NCI-H1417 (cell line): ENCODE results near the gene NR4A2.

Experiments used
- DNase-seq, 3 experiments: peaks; one replicate each; lab custom pipeline; 2025; lab: John Stamatoyannopoulos, UW

Gene NR4A2

GRCh38 chr2:156340377-156340776 is 7.9 kb upstream of the NR4A2 start:
- DNase-seq: no peak

- no peak for DNase-seq
These were observed 7.3 kb upstream of the NR4A2 start for GRCh38 chr2:156339865-156340264.

GRCh38 chr2:156339110-156339847 is 6.8 kb upstream of the NR4A2 start:
- peak in 1 of 3 experiments; percentile 30 for DNase-seq

GRCh38 chr2:156338578-156338977 is 6.1 kb upstream of the NR4A2 start:
- DNase-seq: no peak

GRCh38 chr2:156334496-156335478 is 2.3 kb upstream of the NR4A2 start:
- peak; percentile 36 to 53 (median 50) for DNase-seq

- peak; percentile 22 to 53 (median 36) for DNase-seq
These were observed 1.5 kb upstream of the NR4A2 start for GRCh38 chr2:156333951-156334495.

GRCh38 chr2:156333274-156333950 is 891 bp upstream of the NR4A2 start:
- peak; percentile 9 to 37 (median 25) for DNase-seq

GRCh38 chr2:156332284-156332533 is 312 bp downstream of the NR4A2 start:
- DNase-seq: peak in 1 of 3 experiments; percentile 52

GRCh38 chr2:156331572-156332283 is 793 bp downstream of the NR4A2 start:
- DNase-seq: peak; percentile 25 to 57 (median 44)

- no peak for DNase-seq
These were observed 2.4 kb downstream of the NR4A2 start for GRCh38 chr2:156329927-156330726.

- DNase-seq: no peak
These were observed 3.2 kb downstream of the NR4A2 start for GRCh38 chr2:156329031-156329926.

GRCh38 chr2:156327835-156328695 is 4.5 kb downstream of the NR4A2 start:
- no peak for DNase-seq

- no peak for DNase-seq
These were observed 5.9 kb downstream of the NR4A2 start for GRCh38 chr2:156326526-156327095.

GRCh38 chr2:156325688-156326525 is 6.6 kb downstream of the NR4A2 start:
- no peak for DNase-seq

- no peak for DNase-seq
These were observed 8.8 kb downstream of the NR4A2 start for GRCh38 chr2:156323754-156324153.

- DNase-seq: no peak
These were observed 9.8 kb downstream of the NR4A2 start for GRCh38 chr2:156322686-156323231.

GRCh38 chr2:156322051-156322685 is 10.4 kb downstream of the NR4A2 start:
- DNase-seq: no peak
